Measurements from ENCODE around the gene CIRBP. TPM values are rescaled to one million over a fixed set of nuclear protein-coding genes. Genes with fewer than 3 reads are reported as not detected.

The CIRBP gene
- total RNA-seq, 1 experiment from 2014 or later: 136 TPM

DNA sequence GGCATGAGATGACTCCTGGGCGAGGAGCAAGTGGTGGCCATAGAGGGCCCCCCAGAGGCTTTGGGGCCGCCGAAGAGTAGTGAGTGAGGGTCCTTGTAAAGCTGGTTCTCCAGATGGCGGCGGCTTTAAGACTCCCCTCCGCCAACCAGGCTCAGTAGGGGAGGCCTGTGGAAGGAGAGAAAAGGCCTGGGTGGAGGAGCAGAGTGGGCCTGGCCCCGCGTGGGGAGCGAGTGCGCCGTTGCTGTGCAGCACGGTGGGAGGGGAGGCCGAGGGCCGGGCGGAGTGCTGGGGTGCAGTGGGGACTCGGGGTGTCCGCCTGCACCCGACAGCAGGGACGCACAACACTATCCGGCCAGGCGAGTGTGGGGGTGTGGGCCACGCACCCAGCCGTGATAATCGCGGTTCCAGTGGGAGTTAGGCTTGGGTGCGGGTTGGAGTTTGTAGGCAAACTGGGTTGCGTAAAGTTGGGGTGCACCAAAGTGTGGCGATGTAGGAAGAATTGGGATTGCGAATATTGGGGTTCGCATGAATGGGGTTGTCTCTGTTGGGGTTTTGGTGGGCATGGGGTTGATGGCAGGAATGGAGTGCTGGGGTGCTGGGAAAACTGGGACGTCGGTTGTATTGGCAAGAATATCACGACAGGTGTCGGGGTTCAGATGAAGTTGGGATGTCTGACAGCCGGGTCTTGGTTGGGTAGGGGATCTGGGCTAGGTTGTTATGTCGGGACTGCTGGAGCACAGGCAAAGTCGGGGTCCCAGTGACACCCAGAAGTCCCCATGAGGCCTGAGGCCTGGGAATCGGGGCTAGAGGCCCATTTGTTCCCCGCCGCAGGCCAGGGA lies 687 bp upstream of the CIRBP start:
- TF ChIP-seq EZH2phosphoT487 (IDR thresholded peaks at IDR 0.05; ENCODE audit: borderline replicate concordance, low read length): no peak
- TF ChIP-seq, protein P1, sequence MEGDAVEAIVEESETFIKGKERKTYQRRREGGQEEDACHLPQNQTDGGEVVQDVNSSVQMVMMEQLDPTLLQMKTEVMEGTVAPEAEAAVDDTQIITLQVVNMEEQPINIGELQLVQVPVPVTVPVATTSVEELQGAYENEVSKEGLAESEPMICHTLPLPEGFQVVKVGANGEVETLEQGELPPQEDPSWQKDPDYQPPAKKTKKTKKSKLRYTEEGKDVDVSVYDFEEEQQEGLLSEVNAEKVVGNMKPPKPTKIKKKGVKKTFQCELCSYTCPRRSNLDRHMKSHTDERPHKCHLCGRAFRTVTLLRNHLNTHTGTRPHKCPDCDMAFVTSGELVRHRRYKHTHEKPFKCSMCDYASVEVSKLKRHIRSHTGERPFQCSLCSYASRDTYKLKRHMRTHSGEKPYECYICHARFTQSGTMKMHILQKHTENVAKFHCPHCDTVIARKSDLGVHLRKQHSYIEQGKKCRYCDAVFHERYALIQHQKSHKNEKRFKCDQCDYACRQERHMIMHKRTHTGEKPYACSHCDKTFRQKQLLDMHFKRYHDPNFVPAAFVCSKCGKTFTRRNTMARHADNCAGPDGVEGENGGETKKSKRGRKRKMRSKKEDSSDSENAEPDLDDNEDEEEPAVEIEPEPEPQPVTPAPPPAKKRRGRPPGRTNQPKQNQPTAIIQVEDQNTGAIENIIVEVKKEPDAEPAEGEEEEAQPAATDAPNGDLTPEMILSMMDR (conservative IDR thresholded peaks at IDR 0.05; ENCODE audit: low read depth, low read length): no peak
- no peak for TF ChIP-seq EZH2 (IDR thresholded peaks at IDR 0.05; ENCODE audit: low read length, unreplicated experiment)
- H3K79me2 ChIP-seq (ENCODE audit: low read length): peaks cover 39% of the 10 kb centered on the region
- no peaks in the 10 kb centered on the region for H3K27me3 ChIP-seq (ENCODE audit: low read length)
- no peaks in the 10 kb centered on the region for H3K9me2 ChIP-seq (replicated peaks; ENCODE audit: low read length)
- H2AFZ ChIP-seq (ENCODE audit: low read length): no peak overlapping the region
- H3K4me1 ChIP-seq (ENCODE audit: insufficient read depth, low read length): peaks cover 64% of the 10 kb centered on the region
- no peak for DNase-seq
- ATAC-seq: no peak
- ChIA-PET POLR2A (ENCODE audit: unreplicated experiment) (interaction anchor here (0.5 to 1.2 kb wide), 11 partner anchors 10 to 252 kb away, joined by 3 to 29 read pairs (median 6); no protein-coding TSS in a partner anchor), CTCF (interaction anchor here (0.6 to 3.8 kb wide), 4 partner anchors 11 to 24 kb away, joined by 3 to 124 read pairs (median 10); no protein-coding TSS in a partner anchor)
- no peaks in the 10 kb centered on the region for H3F3A ChIP-seq (ENCODE audit: low read length, unreplicated experiment)
- no peak overlapping the region for H3K27ac ChIP-seq (ENCODE audit: low read length)
- peak overlapping the region; percentile 98 for H3K4me2 ChIP-seq (ENCODE audit: low read length)
- no peaks in the 10 kb centered on the region for H4K20me1 ChIP-seq (ENCODE audit: low read length)
- no peak overlapping the region for H3K9ac ChIP-seq (ENCODE audit: low read length)
- no TSS peak for BruUV-seq (replicated peaks)
- H3K4me3 ChIP-seq (ENCODE audit: low read length): no peak overlapping the region
- no peaks in the 10 kb centered on the region; the same call in 1 of the 2 replicates for H3K36me3 ChIP-seq (ENCODE audit: low read depth, low read length)
- no peaks in the 10 kb centered on the region for H3K9me3 ChIP-seq (ENCODE audit: low read length)
- intact Hi-C loops (cut with micrococcal nuclease): loop anchor here (1.0 kb wide), 1 partner anchor 16 kb away; no protein-coding TSS in a partner anchor

DNA sequence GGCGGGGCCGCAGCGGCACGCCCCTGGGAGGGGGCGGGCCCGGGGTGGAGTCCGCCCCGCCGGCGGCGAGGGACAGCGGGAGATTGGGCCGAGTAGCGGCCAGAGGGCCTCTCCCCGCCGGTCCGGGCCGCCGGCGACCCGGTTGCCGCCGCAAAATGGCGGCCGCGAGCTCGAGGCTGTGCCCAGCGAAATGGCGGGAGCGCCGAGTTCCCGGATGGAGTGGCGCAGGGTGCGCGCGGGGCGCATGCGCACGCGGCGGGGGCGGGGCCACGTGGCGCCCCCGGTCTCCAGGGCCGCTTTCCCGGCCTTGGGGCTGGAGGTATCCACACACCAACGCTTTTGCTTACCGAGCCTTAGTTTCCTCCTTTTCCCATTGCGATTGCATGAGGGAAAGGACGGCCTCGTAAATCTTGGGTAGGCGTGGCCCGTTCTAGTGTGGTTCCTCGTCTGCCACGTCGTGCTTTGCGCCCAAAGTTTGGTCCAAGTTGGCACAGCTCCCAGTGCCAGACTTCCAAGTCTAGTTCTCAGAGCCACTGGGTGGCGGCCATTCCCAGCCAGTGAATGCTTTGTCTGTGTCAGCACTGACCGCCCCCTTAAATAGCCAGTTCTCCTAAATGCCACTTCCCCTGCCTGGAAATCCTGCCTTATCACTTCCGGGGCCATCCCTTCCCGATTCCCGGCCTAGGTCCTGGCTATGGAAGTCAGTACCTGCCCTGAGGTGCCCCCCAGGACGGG lies 513 bp downstream of the CIRBP start:
- intact Hi-C loops (cut with micrococcal nuclease): loop anchor here (1.0 to 10.0 kb wide), 2 partner anchors 17 to 85 kb away; a partner anchor contains a TSS
- TF ChIP-seq EZH2phosphoT487 (IDR thresholded peaks at IDR 0.05; ENCODE audit: borderline replicate concordance, low read length) (no peak), EZH2 (IDR thresholded peaks at IDR 0.05; ENCODE audit: low read length, unreplicated experiment) (no peak)
- TF ChIP-seq, protein P1 (conservative IDR thresholded peaks at IDR 0.05; ENCODE audit: low read depth, low read length): no peak
- H3K4me1 ChIP-seq (ENCODE audit: insufficient read depth, low read length): peaks cover 76% of the 10 kb centered on the region
- peaks cover 51% of the 10 kb centered on the region for H3K79me2 ChIP-seq (ENCODE audit: low read length)
- peak overlapping the region; percentile 98 for H3K4me2 ChIP-seq (ENCODE audit: low read length)
- H3K9ac ChIP-seq (ENCODE audit: low read length): peak overlapping the region; percentile 85
- CTCF ChIA-PET: interaction anchor here (1.0 to 1.2 kb wide), 2 partner anchors 17 to 26 kb away, joined by 4 to 16 read pairs; no protein-coding TSS in a partner anchor
- TSS peak; percentile 70 for BruUV-seq (replicated peaks)
- H4K20me1 ChIP-seq (ENCODE audit: low read length): no peaks in the 10 kb centered on the region
- DNase-seq: peak; percentile 78
- no peaks in the 10 kb centered on the region for H3K9me2 ChIP-seq (replicated peaks; ENCODE audit: low read length)
- ATAC-seq: peak; percentile 3
- peak overlapping the region; percentile 71 for H3K4me3 ChIP-seq (ENCODE audit: low read length)
- no peaks in the 10 kb centered on the region for H3K27me3 ChIP-seq (ENCODE audit: low read length)
- peaks cover 6% of the 10 kb centered on the region; the same call in 1 of the 2 replicates for H3K36me3 ChIP-seq (ENCODE audit: low read depth, low read length)
- peak overlapping the region; percentile 26; the same call in 1 of the 2 replicates for H2AFZ ChIP-seq (ENCODE audit: low read length)
- no peaks in the 10 kb centered on the region for H3K9me3 ChIP-seq (ENCODE audit: low read length)
- H3F3A ChIP-seq (ENCODE audit: low read length, unreplicated experiment): no peaks in the 10 kb centered on the region
- peak overlapping the region; percentile 94 for H3K27ac ChIP-seq (ENCODE audit: low read length)
- POLR2A ChIA-PET (ENCODE audit: unreplicated experiment): interaction anchor here (0.6 to 1.2 kb wide), 10 partner anchors 11 to 496 kb away, joined by 3 to 29 read pairs (median 10); partner anchors contain the start of gene SBNO2
